Cardiac septum (tissue), 1 donor: ENCODE results near the gene TMEM138. TPM values are rescaled to one million over a fixed set of nuclear protein-coding genes. Genes with fewer than 3 reads are reported as not detected.

Experiments
- total RNA-seq: library from RNA; stranded (reverse); fragmentation: NEBNext Ultra II Directional; extraction: Animal tissue kit (Norgen Biotek cat#: 25700); gene quantifications from one replicate; pipeline ENCODE4 v1.2.1, GENCODE V29; 2021
- donor health status: DM: no; HTN: no; CAD: no.

The TMEM138 gene
- total RNA-seq, 1 donor from 2014 or later: 17.9 TPM

Other genes starting within 250 kb of the TMEM138 start
- gene VPS37C, start 200.9 kb upstream of the TMEM138 start, total RNA-seq: 19.6 TPM
- 0.24 TPM for gene PGA3, start 158.9 kb upstream of the TMEM138 start, total RNA-seq
- not detected for gene PGA4, start 140.0 kb upstream of the TMEM138 start, total RNA-seq
- not detected for gene PGA5, start 121.2 kb upstream of the TMEM138 start, total RNA-seq
- gene VWCE, start 67.1 kb upstream of the TMEM138 start, total RNA-seq: 0.59 TPM
- gene DDB1, start 29.3 kb upstream of the TMEM138 start, total RNA-seq: 125 TPM
- gene TKFC, start 29.1 kb upstream of the TMEM138 start, total RNA-seq: 21.9 TPM
- gene CYB561A3, start 492 bp upstream of the TMEM138 start, total RNA-seq: 11.2 TPM
- gene TMEM216, start 30.2 kb downstream of the TMEM138 start, total RNA-seq: 6.3 TPM
- 40.1 TPM for gene CPSF7, start 67.6 kb downstream of the TMEM138 start, total RNA-seq
- gene SDHAF2, start 67.8 kb downstream of the TMEM138 start, total RNA-seq: 27.9 TPM
- gene LRRC10B, start 146.4 kb downstream of the TMEM138 start, total RNA-seq: 0.65 TPM
- 9.3 TPM for gene SYT7, start 218.7 kb downstream of the TMEM138 start, total RNA-seq